GM20431 (cell line): ENCODE results near the gene JAZF1.

Experiments used
- in situ Hi-C: fragments of 300-500 bp; cut with MseI, MboI; formaldehyde crosslinking; loops from one replicate; pipeline ENCODE4 v1.15.0; 2020; ENCODE audit warnings: low sequenced_read_pairs; ENCODE audit not compliant: unreplicated experiment

JAZF1 gene

GRCh38 chr7:27839099-27839498 is 341.5 kb downstream of the JAZF1 start:
- in situ Hi-C loops = no loop called here

GRCh38 chr7:27836536-27836935 is 344.1 kb downstream of the JAZF1 start:
- in situ Hi-C loops = no loop called here

- in situ Hi-C loops = no loop called here
Measured at GRCh38 chr7:27835376-27835775, 345.2 kb downstream of the JAZF1 start.

GRCh38 chr7:27834179-27834921 is 346.2 kb downstream of the JAZF1 start:
- in situ Hi-C loops = no loop called here

- in situ Hi-C loops = no loop called here
Measured at GRCh38 chr7:27826357-27826756, 354.2 kb downstream of the JAZF1 start.

- in situ Hi-C loops = no loop called here
Measured at GRCh38 chr7:27825891-27826290, 354.7 kb downstream of the JAZF1 start.

- in situ Hi-C loops = no loop called here
Measured at GRCh38 chr7:27822245-27822644, 358.4 kb downstream of the JAZF1 start.

GRCh38 chr7:27812706-27813105 is 367.9 kb downstream of the JAZF1 start:
- in situ Hi-C loops = no loop called here

GRCh38 chr7:27810186-27810585 is 370.4 kb downstream of the JAZF1 start:
- in situ Hi-C loops = no loop called here

GRCh38 chr7:27808626-27809025 is 372.0 kb downstream of the JAZF1 start:
- in situ Hi-C loops = no loop called here

GRCh38 chr7:27804139-27804538 is 376.5 kb downstream of the JAZF1 start:
- in situ Hi-C loops = no loop called here

GRCh38 chr7:27802999-27803398 is 377.6 kb downstream of the JAZF1 start:
- in situ Hi-C loops = no loop called here

- in situ Hi-C loops = no loop called here
Measured at GRCh38 chr7:27799212-27799611, 381.4 kb downstream of the JAZF1 start.

GRCh38 chr7:27795977-27796376 is 384.6 kb downstream of the JAZF1 start:
- in situ Hi-C loops = no loop called here

- in situ Hi-C loops = no loop called here
Measured at GRCh38 chr7:27793780-27794179, 386.8 kb downstream of the JAZF1 start.

GRCh38 chr7:27788437-27788836 is 392.2 kb downstream of the JAZF1 start:
- in situ Hi-C loops = no loop called here

- in situ Hi-C loops = no loop called here
Measured at GRCh38 chr7:27784399-27785053, 396.1 kb downstream of the JAZF1 start.

- in situ Hi-C loops = no loop called here
Measured at GRCh38 chr7:27782849-27783248, 397.7 kb downstream of the JAZF1 start.

GRCh38 chr7:27781188-27781587 is 399.4 kb downstream of the JAZF1 start:
- in situ Hi-C loops = no loop called here
